ENCODE data around the gene QSOX1.
A peak's percentile ranks its signal among the peaks of the same experiment; 100 is the strongest.
"Not testable (repeated sequence)": the region's sequence is repeated elsewhere in the genome, so short reads cannot be mapped to it uniquely, and the experiment has no call there.

QSOX1 gene, protein sequence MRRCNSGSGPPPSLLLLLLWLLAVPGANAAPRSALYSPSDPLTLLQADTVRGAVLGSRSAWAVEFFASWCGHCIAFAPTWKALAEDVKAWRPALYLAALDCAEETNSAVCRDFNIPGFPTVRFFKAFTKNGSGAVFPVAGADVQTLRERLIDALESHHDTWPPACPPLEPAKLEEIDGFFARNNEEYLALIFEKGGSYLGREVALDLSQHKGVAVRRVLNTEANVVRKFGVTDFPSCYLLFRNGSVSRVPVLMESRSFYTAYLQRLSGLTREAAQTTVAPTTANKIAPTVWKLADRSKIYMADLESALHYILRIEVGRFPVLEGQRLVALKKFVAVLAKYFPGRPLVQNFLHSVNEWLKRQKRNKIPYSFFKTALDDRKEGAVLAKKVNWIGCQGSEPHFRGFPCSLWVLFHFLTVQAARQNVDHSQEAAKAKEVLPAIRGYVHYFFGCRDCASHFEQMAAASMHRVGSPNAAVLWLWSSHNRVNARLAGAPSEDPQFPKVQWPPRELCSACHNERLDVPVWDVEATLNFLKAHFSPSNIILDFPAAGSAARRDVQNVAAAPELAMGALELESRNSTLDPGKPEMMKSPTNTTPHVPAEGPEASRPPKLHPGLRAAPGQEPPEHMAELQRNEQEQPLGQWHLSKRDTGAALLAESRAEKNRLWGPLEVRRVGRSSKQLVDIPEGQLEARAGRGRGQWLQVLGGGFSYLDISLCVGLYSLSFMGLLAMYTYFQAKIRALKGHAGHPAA

GRCh38 chr1:180154325-180155181, at the start of gene QSOX1:
QSOX1 (plus strand) TSS chr1:180154869; CDS start chr1:180154908, 39 bp downstream.
- DNase-seq: peak; percentile 83 to 91 (median 88)

- DNase-seq: no peak
These were observed 42.6 kb upstream of the QSOX1 start for GRCh38 chr1:180112091-180112490.

DNA sequence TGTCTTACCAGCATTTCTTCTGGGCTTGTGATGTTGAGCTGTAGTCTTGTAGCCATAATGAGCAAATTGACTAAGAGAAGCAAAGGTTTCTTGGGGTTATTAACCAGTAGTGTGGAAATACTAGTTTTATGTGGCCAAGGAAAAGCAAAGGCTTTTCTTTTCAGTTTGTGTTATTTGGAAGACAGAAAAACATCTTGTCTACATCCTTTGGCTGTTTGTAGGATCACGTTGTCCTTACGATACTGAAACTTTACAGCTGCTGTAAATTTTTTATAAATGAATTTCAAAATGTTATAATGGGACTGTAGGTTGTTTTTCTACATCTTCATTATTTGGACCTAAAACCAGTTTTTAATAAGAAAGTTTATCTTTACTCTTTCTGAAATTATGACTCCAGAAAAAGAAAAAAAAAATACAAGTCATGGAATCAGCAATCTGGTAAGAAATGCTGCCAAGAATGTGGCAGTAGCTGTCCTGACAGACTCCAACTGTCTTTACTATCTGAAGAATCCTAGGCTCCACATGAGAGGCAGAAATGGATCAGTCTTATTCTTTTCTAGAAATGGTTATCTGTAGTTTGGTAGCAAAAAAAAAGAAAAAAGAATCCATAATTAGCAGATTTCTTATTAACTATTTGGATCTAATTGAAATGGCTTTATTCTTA, 41.6 kb upstream of the QSOX1 start:
- no peak for DNase-seq

DNA sequence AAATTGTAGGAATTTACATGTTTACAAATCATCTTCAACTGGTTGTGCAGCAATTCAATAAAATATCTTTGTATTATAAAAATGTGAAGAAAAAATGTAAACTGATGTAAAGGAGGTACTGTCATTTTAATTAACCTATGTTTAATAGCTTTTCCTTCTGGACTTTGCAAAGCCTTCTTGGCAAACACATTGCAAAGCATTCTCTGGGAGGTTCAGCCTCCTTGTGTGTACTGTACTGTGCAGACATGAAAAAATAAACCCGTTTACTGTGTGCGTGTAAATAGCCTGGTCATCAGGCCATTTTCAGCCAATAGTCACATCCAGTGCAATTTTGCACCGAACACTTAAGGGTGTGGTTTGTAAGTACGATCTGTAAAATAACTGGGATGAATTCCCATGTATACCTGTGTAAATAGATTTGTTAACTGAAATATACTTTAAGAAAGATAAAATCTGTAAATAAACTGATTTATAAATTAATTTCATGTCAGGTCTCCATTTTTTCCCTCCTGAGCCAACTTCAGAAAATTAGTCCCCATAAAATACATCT, 40.2 kb upstream of the QSOX1 start:
- DNase-seq: no peak

- no peak for DNase-seq
These were observed 37.5 kb upstream of the QSOX1 start for GRCh38 chr1:180116964-180117763.

GRCh38 chr1:180117764-180118116, 36.9 kb upstream of the QSOX1 start:
- DNase-seq: no peak

- DNase-seq: no peak
These were observed 34.8 kb upstream of the QSOX1 start for GRCh38 chr1:180119837-180120236.

DNA sequence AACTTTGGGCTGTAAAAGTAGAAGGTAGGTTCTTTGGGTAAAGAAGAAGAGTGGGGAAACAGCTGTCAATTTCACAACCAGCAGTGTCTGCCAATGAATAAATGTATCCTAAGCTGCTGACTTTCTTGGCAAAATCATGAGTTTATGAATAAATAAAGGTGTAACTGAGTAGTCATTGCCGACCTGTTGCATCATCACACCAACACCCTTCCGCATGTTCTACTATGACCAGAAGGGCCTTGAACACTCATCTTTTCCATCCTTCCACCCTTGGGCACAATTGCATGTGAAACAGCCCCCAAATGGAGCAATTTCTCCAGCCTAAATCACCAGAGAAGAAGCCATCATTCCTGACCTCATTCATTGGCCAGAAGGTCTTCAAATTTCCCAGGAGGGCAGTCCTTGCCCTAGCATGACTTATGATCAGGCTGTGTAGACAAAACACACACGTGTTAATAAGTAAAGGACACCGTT, 31.2 kb upstream of the QSOX1 start:
- DNase-seq: no peak

DNA sequence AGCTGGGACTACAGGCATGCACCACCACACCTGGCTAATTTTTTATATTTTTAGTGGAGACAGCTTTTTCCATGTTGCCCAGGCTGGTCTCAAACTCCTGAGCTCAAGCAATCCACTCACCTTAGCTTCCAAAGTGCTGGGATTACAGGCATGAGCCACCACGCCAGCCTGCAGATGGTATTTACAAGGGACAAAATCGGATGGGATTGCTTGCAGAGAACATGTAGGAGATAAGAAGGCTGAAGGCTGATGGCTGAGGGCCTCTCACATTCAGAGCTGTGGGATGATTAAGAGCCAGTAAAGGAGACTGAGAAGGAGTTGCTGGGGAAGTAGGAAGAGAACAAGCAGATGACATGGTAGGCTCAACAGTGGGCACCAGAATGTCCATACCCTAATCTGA, 24.0 kb upstream of the QSOX1 start:
- DNase-seq: no peak

GRCh38 chr1:180131510-180131909, 23.2 kb upstream of the QSOX1 start:
- no peak for DNase-seq

DNA sequence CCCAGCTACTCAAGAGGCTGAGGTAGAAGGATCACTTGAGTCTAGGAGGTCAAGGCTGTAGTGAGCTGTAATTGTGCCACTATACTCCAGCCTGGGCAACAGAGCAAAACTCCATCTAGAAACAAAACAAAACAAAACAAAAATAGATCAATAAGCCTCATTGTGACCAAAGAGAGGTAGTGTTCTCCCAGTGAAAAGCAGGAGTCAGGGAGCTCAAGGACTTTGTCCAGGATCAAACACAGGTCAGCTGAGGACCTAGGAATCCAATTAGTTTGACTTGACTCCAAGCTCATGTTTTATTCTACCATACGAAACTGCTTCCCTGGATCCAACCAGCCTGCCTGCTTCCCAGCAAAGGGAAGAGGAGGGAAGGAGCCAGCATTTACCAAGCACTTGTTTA, 21.5 kb upstream of the QSOX1 start:
- no peak for DNase-seq

GRCh38 chr1:180133688-180134087, 21.0 kb upstream of the QSOX1 start:
- not testable (repeated sequence) for DNase-seq

DNA sequence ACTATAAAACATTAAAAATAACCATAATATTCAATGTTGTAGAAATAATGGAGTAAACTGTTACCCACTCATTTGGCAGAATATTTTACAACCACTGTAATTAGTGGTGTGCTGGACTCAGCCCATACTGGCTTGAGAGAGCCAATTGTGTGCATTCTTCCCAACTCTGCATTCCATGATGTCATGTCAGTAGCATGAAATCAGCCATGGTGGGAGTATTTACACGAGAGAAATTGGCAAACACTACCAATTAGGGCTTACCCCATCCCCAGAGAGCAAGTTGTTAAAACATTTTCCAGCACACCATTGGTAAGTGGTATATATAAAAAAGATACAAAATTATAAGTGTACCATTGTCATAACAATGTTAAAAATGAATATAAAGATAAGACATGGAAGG, 19.1 kb upstream of the QSOX1 start:
- DNase-seq: no peak

- no peak for DNase-seq
These were observed 18.2 kb upstream of the QSOX1 start for GRCh38 chr1:180136331-180136967.

DNA sequence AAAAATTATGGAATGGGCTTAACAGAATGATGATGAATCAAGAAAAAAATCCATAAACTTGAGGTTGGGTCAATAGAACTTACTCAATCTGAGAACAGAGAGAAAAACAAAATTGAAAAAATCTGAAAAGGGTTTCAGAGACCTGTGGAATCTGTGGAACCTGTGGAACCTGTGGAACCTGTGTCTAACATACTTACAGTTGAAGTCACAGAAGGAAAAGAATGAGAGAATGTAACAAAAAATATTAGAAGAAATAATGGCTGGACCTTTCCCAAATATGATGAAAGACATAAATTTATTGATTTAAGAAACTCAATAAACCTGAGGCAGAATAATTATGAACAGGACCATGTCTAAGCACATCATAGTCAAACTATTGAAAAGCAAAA, 17.7 kb upstream of the QSOX1 start:
- DNase-seq: no peak

DNA sequence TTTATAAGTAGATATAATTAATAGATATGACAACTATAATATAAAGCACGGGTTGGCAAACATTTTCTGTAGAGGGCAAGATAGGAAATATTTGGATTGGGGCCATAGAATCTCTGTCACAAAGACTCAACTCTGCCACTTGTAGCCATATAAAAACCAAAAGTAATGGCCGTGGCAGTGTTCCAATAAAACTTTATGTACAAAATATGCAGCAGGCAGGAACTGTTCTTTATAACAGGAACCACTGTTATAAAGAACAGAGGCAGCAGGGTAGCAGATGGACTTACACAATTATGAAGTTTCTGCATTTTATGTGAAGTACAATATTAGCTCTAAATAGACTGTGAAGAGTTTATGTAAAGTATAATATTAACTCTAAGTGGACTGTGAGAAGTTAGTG, 16.9 kb upstream of the QSOX1 start:
- DNase-seq: no peak

DNA sequence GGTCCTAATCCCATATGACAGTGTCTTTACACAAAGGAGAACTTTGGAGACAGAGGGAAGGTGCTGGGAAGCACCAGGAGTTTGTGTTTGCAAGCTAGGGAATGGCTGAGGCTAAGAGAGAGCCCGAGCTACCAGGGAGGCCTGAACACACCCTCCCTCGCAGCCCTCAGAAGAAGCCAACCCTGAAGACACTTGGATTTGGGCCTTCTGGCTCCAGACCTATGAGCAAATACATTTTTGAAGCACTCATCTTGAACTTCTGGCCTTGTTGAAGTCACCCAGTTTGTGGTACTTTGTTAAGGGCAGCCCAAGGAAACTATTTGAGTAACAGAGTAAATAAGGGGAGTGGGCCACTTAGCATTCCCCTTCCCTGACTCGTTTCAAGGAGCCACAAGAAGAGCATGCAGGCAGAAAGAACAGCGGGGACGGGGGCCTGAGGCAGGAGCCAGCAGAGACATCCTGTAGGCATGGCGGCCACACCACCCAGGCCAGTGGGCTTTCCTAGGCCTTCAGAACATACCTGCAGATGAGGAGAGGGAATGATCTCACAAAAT, 13.2 kb upstream of the QSOX1 start:
- DNase-seq: no peak

DNA sequence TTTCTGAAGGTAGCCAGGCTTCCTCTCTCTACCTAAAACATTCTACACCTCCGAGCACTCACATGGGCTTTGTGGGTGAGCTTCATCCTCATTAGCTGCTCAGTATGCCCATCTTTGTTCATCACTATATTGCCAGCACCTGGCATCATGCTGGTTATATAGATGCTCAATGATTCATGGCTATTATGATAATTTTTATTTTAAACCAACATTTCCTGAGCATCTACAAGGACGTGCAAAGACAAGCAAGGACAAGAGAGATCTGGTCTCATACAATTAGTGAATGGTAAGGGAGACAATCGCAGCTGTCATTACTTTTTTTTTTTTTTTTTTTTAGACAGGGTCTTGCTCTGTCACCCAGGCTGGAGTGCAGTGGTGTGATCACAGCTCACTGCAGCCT, 11.3 kb upstream of the QSOX1 start:
- no peak for DNase-seq

- no peak for DNase-seq
These were observed 9.9 kb upstream of the QSOX1 start for GRCh38 chr1:180144659-180145357.

GRCh38 chr1:180145446-180145845, 9.2 kb upstream of the QSOX1 start:
- DNase-seq: no peak
